ENCODE data around the gene KCNAB3. TPM values are rescaled to one million over a fixed set of nuclear protein-coding genes. Genes with fewer than 3 reads are reported as not detected.

Gene KCNAB3
- total RNA-seq, 1 experiment from 2014 or later, result 0.38 TPM

- no peak for DNase-seq (ENCODE audit: low spot score)
Observed at GRCh38 chr17:7903154-7904103, 26.2 kb downstream of the KCNAB3 start.

- peak; percentile 25 for DNase-seq (ENCODE audit: low spot score)
Observed at GRCh38 chr17:7897773-7898172, 31.9 kb downstream of the KCNAB3 start.

- peak; percentile 40 for DNase-seq (ENCODE audit: low spot score)
Observed at GRCh38 chr17:7897090-7897489, 32.6 kb downstream of the KCNAB3 start.

GRCh38 chr17:7894866-7895265 is 34.8 kb downstream of the KCNAB3 start:
- DNase-seq (ENCODE audit: low spot score), result no peak

GRCh38 chr17:7894226-7894625 is 35.4 kb downstream of the KCNAB3 start:
- no peak for DNase-seq (ENCODE audit: low spot score)

GRCh38 chr17:7893187-7893880 is 36.3 kb downstream of the KCNAB3 start:
- no peak for DNase-seq (ENCODE audit: low spot score)

GRCh38 chr17:7889166-7889955 is 40.3 kb downstream of the KCNAB3 start:
- DNase-seq (ENCODE audit: low spot score), result peak; percentile 94

GRCh38 chr17:7888184-7888920 is 41.3 kb downstream of the KCNAB3 start, which contains the start of gene CHD3:
CHD3 (plus strand) TSS chr17:7888789; CDS start chr17:7889001, 212 bp downstream.
- DNase-seq (ENCODE audit: low spot score), result no peak

- DNase-seq (ENCODE audit: low spot score), result peak; percentile 89
Observed at GRCh38 chr17:7887482-7888183, 42.0 kb downstream of the KCNAB3 start.

GRCh38 chr17:7887038-7887481 is 42.6 kb downstream of the KCNAB3 start:
- no peak for DNase-seq (ENCODE audit: low spot score)

GRCh38 chr17:7886227-7887037 is 43.2 kb downstream of the KCNAB3 start:
- DNase-seq (ENCODE audit: low spot score), result peak; percentile 21

- peak; percentile 60 for DNase-seq (ENCODE audit: low spot score)
Observed at GRCh38 chr17:7885367-7886226, 44.1 kb downstream of the KCNAB3 start.

- no peak for DNase-seq (ENCODE audit: low spot score)
Observed at GRCh38 chr17:7884581-7885366, 44.9 kb downstream of the KCNAB3 start.

GRCh38 chr17:7883781-7884386 is 45.8 kb downstream of the KCNAB3 start:
- DNase-seq (ENCODE audit: low spot score), result peak; percentile 14

GRCh38 chr17:7882629-7883028 is 47.0 kb downstream of the KCNAB3 start:
- no peak for DNase-seq (ENCODE audit: low spot score)

- no peak for DNase-seq (ENCODE audit: low spot score)
Observed at GRCh38 chr17:7882068-7882467, 47.6 kb downstream of the KCNAB3 start.
